Endothelial cell of umbilical vein (primary cell): ENCODE results near the gene KPNA1. TPM values are rescaled to one million over a fixed set of nuclear protein-coding genes. Genes with fewer than 3 reads are reported as not detected.

ENCODE experiments used
- BruUV-seq: library from RNA; stranded (reverse); fragments of 400-500 nt; replicated peaks from 2 replicates; lab custom pipeline; 2021; lab: Mats Ljungman, UMichigan
- CTCF ChIA-PET: fragments of 300-600, 350-600 bp; sonication (Branson Sonifier 250); formaldehyde crosslinking; loops from one replicate; lab custom pipeline; 2021; ENCODE audit warnings: antibody characterized with exemption, inconsistent platforms; lab: Charles Lee
- POLR2A ChIA-PET: fragments of 300-600, 350-600 bp; sonication (Branson Sonifier 250); formaldehyde crosslinking; loops from one replicate; lab custom pipeline; 2021; ENCODE audit warnings: antibody characterized with exemption, inconsistent platforms; lab: Charles Lee
- DNase-seq: peaks from one replicate; pipeline ENCODE4 v3.0.0-alpha.2; 2011; ENCODE audit warnings: low read depth, low spot score
- FAIRE-seq: peaks from 2 replicates; lab custom pipeline; 2011; peaks lifted over from hg19 to GRCh38; lab: Jason Lieb, UNC
- H2AFZ ChIP-seq: 2 replicates; pipeline ENCODE4 v1.6.0; 2012; ENCODE audit warnings: low read depth, low read length, control low read depth, inconsistent platforms
- H3K27ac ChIP-seq: 2 replicates; pipeline ENCODE4 v1.5.1; 2011; ENCODE audit warnings: low read depth, mild to moderate bottlenecking, control low read depth, low read length, moderate library complexity; ENCODE audit not compliant: insufficient read depth
- H3K27me3 ChIP-seq, 2 experiments: 2 replicates each; pipeline versions ENCODE4 v1.6.0 to v1.6.1; 2011; ENCODE audit warnings: low read length in 2 of 2, mixed read lengths in 1 of 2; ENCODE audit not compliant: control insufficient read depth in 2 of 2, insufficient read depth in 2 of 2
- H3K36me3 ChIP-seq, 2 experiments: 2 replicates in 1 of 2; 3 replicates in 1 of 2; pipeline ENCODE4 v1.5.1; 2011; ENCODE audit warnings: low read length in 2 of 2, mild to moderate bottlenecking in 1 of 2, moderate library complexity in 1 of 2; ENCODE audit not compliant: control insufficient read depth in 2 of 2, insufficient read depth in 2 of 2; ENCODE audit errors: extremely low read depth in 1 of 2
- H3K4me1 ChIP-seq: 3 replicates; pipeline ENCODE4 v1.5.1; 2011; ENCODE audit warnings: mild to moderate bottlenecking, low read length; ENCODE audit not compliant: control insufficient read depth, insufficient read depth; ENCODE audit errors: extremely low read depth
- H3K4me2 ChIP-seq: 2 replicates; pipeline ENCODE4 v1.6.1; 2011; ENCODE audit warnings: low read length, control low read depth, mixed read lengths; ENCODE audit not compliant: insufficient read depth
- H3K4me3 ChIP-seq, 3 experiments: fragments of 200-600 bp in 1 of 3; sonication (generic), shearing (Covaris generic) in 1 of 3; replicated peaks in 1 of 3; 2 replicates each; pipeline ENCODE4 v1.5.1; 2011 to 2016; ENCODE audit warnings: control low read depth in 3 of 3, low read length in 3 of 3, mild to moderate bottlenecking in 2 of 3, inconsistent platforms in 1 of 3, low read depth in 1 of 3, moderate library complexity in 1 of 3; ENCODE audit not compliant: insufficient read depth in 1 of 3
- H3K79me2 ChIP-seq: 2 replicates; pipeline ENCODE4 v1.6.0; 2012; ENCODE audit warnings: low read length, inconsistent platforms; ENCODE audit not compliant: control insufficient read depth, insufficient read depth
- H3K9ac ChIP-seq: replicated peaks from 2 replicates; pipeline ENCODE3; 2011; ENCODE audit warnings: low read length, control low read depth; ENCODE audit not compliant: insufficient read depth; ENCODE audit errors: extremely low read depth
- H3K9me1 ChIP-seq: replicated peaks from 3 replicates; pipeline ENCODE4 v1.6.0; 2011; ENCODE audit warnings: mild to moderate bottlenecking, low read length; ENCODE audit not compliant: control insufficient read depth, insufficient read depth; ENCODE audit errors: extremely low read depth
- H3K9me3 ChIP-seq: replicated peaks from 2 replicates; pipeline ENCODE4 v1.5.1; 2012; ENCODE audit warnings: low read length, inconsistent platforms; ENCODE audit not compliant: control insufficient read depth, insufficient read depth
- H4K20me1 ChIP-seq: replicated peaks from 2 replicates; pipeline ENCODE3; 2011; ENCODE audit warnings: mild to moderate bottlenecking, low read length; ENCODE audit not compliant: control insufficient read depth, insufficient read depth; ENCODE audit errors: extremely low read depth
- EZH2 ChIP-seq: IDR thresholded peaks from 2 replicates; pipeline ENCODE4 v1.6.1; 2012; ENCODE audit warnings: borderline replicate concordance, low read depth, mild to moderate bottlenecking, moderate library complexity, low read length, inconsistent platforms; ENCODE audit not compliant: severe bottlenecking
- FOS ChIP-seq: IDR thresholded peaks from 2 replicates; pipeline ENCODE4 v1.6.1; 2011; ENCODE audit warnings: mild to moderate bottlenecking, low read length, moderate library complexity, borderline replicate concordance; ENCODE audit not compliant: insufficient read depth
- GATA2 ChIP-seq: IDR thresholded peaks from 2 replicates; pipeline ENCODE4 v1.7.0; 2011; ENCODE audit warnings: low read depth, mild to moderate bottlenecking, moderate library complexity, mixed read lengths, low read length; ENCODE audit not compliant: insufficient read length, insufficient read depth
- JUN ChIP-seq: IDR thresholded peaks from 2 replicates; pipeline ENCODE4 v1.6.1; 2011; ENCODE audit warnings: borderline replicate concordance, low read depth; ENCODE audit not compliant: insufficient read length, insufficient read depth
- MYC ChIP-seq: IDR thresholded peaks from one replicate; pipeline ENCODE4 v1.6.1; 2011; ENCODE audit warnings: mild to moderate bottlenecking, low read depth, low read length
- POLR2A ChIP-seq: IDR thresholded peaks from 2 replicates; pipeline ENCODE4 v1.6.1; 2012; ENCODE audit warnings: low read depth, mild to moderate bottlenecking, control low read depth, low read length
- POLR2AphosphoS5 ChIP-seq: IDR thresholded peaks from 2 replicates; pipeline ENCODE4 v1.6.1; 2012; ENCODE audit warnings: low read depth, mild to moderate bottlenecking, control low read depth, low read length, moderate library complexity; ENCODE audit not compliant: insufficient read depth
- dilution Hi-C: fragments of 300-500 bp; cut with MboI; formaldehyde crosslinking; loops from one replicate; pipeline ENCODE4 v1.15.0; 2019; ENCODE audit warnings: low sequenced_read_pairs; ENCODE audit not compliant: extremely low pct_ligation_motif_present
- intact Hi-C: fragments of 100-400 bp; cut with micrococcal nuclease; formaldehyde crosslinking; loops from one replicate; pipeline ENCODE4 v1.10.0; 2022
- polyA plus RNA-seq, 4 experiments: library from polyadenylated mRNA; depleted of rRNA in 3 of 4; stranded (reverse) in 3 of 4; unstranded in 1 of 4; fragments of >200 nt; gene quantifications; 2 replicates each; pipeline versions ENCODE4 v1.2.1 to v1.2.3, GENCODE V29; 2011 to 2012; ENCODE audit warnings: missing spikeins in 1 of 4
- total RNA-seq: library from RNA; stranded (reverse); gene quantifications from 2 replicates; pipeline ENCODE4 v1.2.3, GENCODE V29; 2021
- TF ChIP-seq, protein P1 (sequence below), 2 donors: IDR thresholded peaks; 1 replicate in 1 of 2; 2 replicates in 1 of 2; pipeline ENCODE4 v1.5.1; 2011; ENCODE audit warnings: low read length in 2 of 2, mild to moderate bottlenecking in 2 of 2, moderate library complexity in 2 of 2, control low read depth in 1 of 2, inconsistent platforms in 1 of 2, low read depth in 1 of 2; ENCODE audit not compliant: insufficient read depth in 1 of 2; ENCODE audit errors: extremely low read depth in 1 of 2
- TF ChIP-seq, protein P2 (sequence below): IDR thresholded peaks from 2 replicates; pipeline ENCODE4 v1.6.1; 2011; ENCODE audit not compliant: insufficient read depth, insufficient read length

KPNA1 gene
- total and polyA plus RNA-seq, 2 donors (not counting 3 experiments of a cell fraction or from before 2014, with no cell fraction given): 24.4 to 110 TPM

DNA sequence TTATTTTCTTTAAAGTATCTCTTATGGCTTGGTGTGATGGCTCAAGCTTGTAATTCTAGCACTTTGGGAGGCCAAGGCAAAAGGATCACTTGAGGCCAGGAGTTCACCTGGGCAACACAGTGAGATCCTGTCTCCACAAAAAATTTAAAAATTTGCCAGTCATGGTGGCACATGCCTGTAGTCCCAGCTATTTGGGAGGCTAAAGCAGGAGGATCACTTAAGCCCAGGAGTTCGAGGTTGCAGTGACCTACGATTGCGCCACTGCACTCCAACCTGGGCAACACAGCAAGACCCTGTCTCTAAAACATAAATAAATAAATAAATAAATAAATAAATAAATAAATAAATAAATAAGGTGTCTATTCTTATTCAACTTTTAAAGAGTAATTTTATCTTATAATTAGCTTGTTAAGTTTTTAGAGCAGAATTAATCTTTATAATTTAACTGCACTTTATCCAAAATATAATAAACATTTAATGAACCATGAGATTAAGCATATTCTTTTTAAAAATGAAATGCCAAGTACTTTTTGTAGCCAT is 48.0 kb downstream of the KPNA1 start:
- DNase-seq (no peak), FAIRE-seq (no peak)
- H4K20me1 ChIP-seq: no peaks in the 10 kb centered on the region
- no peak overlapping the region for H3K4me3 ChIP-seq
- no peak overlapping the region for H3K9ac ChIP-seq
- H3K4me2 ChIP-seq: no peak overlapping the region
- H3K36me3 ChIP-seq: peaks cover 2% of the 10 kb centered on the region in 2 experiments
- no peaks in the 10 kb centered on the region for H3K9me1 ChIP-seq
- dilution Hi-C loops: no loop called here
- ChIA-PET POLR2A (no interaction called here), CTCF (interaction anchor here (1.7 kb wide), 1 partner anchor 82 kb away, joined by 7 read pairs; the partner anchor contains the start of gene FAM162A)
- no peak for TF ChIP-seq FOS
- TF ChIP-seq POLR2AphosphoS5: no peak
- TF ChIP-seq JUN: no peak
- TF ChIP-seq, protein P1, sequence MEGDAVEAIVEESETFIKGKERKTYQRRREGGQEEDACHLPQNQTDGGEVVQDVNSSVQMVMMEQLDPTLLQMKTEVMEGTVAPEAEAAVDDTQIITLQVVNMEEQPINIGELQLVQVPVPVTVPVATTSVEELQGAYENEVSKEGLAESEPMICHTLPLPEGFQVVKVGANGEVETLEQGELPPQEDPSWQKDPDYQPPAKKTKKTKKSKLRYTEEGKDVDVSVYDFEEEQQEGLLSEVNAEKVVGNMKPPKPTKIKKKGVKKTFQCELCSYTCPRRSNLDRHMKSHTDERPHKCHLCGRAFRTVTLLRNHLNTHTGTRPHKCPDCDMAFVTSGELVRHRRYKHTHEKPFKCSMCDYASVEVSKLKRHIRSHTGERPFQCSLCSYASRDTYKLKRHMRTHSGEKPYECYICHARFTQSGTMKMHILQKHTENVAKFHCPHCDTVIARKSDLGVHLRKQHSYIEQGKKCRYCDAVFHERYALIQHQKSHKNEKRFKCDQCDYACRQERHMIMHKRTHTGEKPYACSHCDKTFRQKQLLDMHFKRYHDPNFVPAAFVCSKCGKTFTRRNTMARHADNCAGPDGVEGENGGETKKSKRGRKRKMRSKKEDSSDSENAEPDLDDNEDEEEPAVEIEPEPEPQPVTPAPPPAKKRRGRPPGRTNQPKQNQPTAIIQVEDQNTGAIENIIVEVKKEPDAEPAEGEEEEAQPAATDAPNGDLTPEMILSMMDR (IDR thresholded peaks at IDR 0.05; ENCODE audit: extremely low read depth in 1 of 2, insufficient read depth in 1 of 2, low read depth in 1 of 2, low read length in 2 of 2): no peak
- H3K79me2 ChIP-seq: peaks cover 48% of the 10 kb centered on the region
- no peaks in the 10 kb centered on the region for H3K4me1 ChIP-seq
- no peaks in the 10 kb centered on the region for H3K9me3 ChIP-seq
- H2AFZ ChIP-seq: no peak overlapping the region
- H3K27ac ChIP-seq: no peak overlapping the region
- no TSS peak for BruUV-seq
- intact Hi-C loops: no loop called here
- no peaks in the 10 kb centered on the region for H3K27me3 ChIP-seq

DNA sequence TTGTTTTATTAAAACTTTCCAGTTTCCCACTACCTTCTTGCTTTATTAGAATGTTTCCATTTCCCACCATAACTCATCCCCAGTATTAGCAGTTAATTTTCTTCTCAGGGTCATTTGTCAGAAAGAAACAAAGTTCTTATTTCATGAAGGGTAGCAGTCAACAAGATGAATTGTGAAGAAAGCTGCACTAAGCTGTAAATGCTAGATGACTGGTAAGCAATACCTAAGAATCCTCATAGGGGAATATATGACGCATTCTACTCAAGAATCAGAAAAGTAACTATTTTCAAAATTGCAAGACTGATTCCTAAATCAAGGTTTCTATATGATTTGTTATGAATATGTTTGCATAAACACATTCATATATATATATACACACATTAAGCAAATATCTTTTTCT is 50.1 kb downstream of the KPNA1 start:
- H3K4me3 ChIP-seq: no peak overlapping the region
- H3K36me3 ChIP-seq: peaks cover 2 to 5% of the 10 kb centered on the region in 2 experiments
- BruUV-seq: no TSS peak
- H4K20me1 ChIP-seq: no peaks in the 10 kb centered on the region
- H2AFZ ChIP-seq: no peak overlapping the region
- H3K79me2 ChIP-seq: peaks cover 29% of the 10 kb centered on the region
- no peaks in the 10 kb centered on the region for H3K9me3 ChIP-seq
- no peak for DNase-seq
- no peak overlapping the region for H3K27ac ChIP-seq
- H3K9ac ChIP-seq: no peak overlapping the region
- H3K4me2 ChIP-seq: no peak overlapping the region
- H3K9me1 ChIP-seq: no peaks in the 10 kb centered on the region
- ChIA-PET POLR2A (no interaction called here), CTCF (interaction anchor here (0.9 to 1.5 kb wide), 3 partner anchors 18 to 215 kb away, joined by 3 to 4 read pairs (median 3); no protein-coding TSS in a partner anchor)
- H3K27me3 ChIP-seq: no peaks in the 10 kb centered on the region
- FAIRE-seq: no peak
- intact Hi-C loops: no loop called here
- no peak for TF ChIP-seq GATA2
- TF ChIP-seq, protein P1 (IDR thresholded peaks at IDR 0.05; ENCODE audit: extremely low read depth in 1 of 2, insufficient read depth in 1 of 2, low read depth in 1 of 2, low read length in 2 of 2): no peak
- no peak for TF ChIP-seq JUN
- TF ChIP-seq, protein P2, sequence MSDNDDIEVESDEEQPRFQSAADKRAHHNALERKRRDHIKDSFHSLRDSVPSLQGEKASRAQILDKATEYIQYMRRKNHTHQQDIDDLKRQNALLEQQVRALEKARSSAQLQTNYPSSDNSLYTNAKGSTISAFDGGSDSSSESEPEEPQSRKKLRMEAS: no peak
- no peak for TF ChIP-seq EZH2
- TF ChIP-seq MYC: no peak
- TF ChIP-seq POLR2A: no peak
- no peaks in the 10 kb centered on the region for H3K4me1 ChIP-seq
- dilution Hi-C loops: no loop called here
